Measurements from ENCODE around the gene GPR83. TPM values are rescaled to one million over a fixed set of nuclear protein-coding genes. Genes with fewer than 3 reads are reported as not detected.
A peak's percentile ranks its signal among the peaks of the same experiment; 100 is the strongest.

Gene GPR83
- polyA plus RNA-seq (2011; rRNA removed), result 0.09 TPM in 2 replicates
- polyA plus RNA-seq (2012; cell fraction: cytosol; rRNA removed), result 0.03 and 0.04 TPM in 2 replicates
- 0.23 and 0.24 TPM in 2 replicates for polyA plus RNA-seq (2012; cell fraction: nucleus; rRNA removed)
- polyA plus RNA-seq (2017; fragmentation: RNase III; extraction: RNeasy Plus Mini Kit Qiagen cat#74134 plus additional on column Dnase treatment), result 0.03 to 0.07 TPM (median 0.06 TPM) in 3 replicates
- polyA minus RNA-seq (2011; rRNA and poly(A)+ RNA removed), result 0.15 and 0.25 TPM in 2 replicates

DNA sequence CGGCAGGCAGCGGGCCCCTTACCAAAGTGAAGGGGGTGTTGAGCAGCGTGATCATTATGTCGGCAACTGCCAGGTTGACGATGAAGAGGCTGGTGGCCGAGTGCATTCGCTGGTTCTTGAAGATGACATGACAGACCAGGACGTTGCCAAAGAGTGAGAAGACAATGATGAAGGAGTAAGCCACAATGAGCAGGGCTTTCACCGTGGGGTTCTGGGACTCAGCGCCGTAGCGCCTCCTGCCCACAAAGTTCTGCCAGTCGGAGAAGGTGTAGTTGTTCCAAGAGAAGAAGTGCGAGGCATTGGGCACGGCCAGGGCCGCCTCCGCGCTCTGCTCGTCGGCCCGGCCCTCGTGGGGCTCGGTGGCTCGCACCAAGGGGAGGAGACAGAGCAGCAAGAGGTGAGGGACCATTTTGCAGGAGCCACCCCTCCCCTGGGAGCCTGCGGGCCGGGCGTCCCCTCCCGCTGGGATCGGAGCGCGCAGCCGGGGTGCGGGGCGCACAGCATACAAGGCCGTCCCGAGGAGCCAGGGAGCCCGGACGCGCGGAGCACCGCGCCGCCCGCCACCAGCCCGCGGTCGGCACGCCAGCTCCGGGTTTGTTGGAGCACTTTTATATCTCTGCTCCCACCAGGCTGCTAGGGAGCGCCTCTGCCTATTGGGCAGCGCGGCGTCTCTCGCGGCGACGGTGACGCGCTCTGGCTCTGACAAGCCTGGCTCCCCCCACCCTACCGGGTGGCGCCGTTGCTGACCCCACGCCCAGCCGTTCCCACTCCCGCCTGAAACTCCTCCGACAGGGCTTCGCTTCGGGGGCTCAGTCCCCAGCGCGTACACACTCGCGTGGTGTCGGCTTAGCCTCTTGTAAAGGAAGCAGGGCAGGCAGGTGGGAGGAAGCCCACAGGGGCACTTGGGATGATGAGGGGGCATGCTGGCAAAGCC is at the start of gene GPR83:
Gene GPR83 (minus strand): TSS at position 581 of the 934 bp plus-strand sequence. CDS start 172 bp downstream, at position 409.
- 49% methylated on average over 15 of the region's 73 CpGs for WGBS (ENCODE audit: missing lambda C conversion rate)
- peak within 1 kb of the TSS; percentile 93 for H3K4me2 ChIP-seq

DNA sequence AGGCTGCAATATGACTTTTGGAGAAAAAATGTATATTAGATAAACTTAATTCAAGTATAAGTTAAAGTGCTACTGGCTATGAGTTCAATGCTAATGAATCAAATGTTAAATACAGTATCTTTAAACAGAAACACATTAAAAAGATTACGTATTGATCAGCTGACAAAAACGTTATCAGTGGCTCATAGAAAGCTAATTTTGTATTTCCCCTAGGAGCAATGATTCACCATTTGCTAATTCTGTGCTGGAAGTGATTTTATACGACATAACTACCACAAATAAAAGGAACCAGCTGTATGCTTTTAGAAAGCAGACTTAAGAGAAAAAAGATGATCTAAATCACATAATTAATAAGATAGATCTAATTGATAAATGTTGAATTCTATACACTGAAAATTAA is 48.8 kb upstream of the GPR83 start:
- DNase-seq (ENCODE audit: low read depth in 1 of 2, low spot score in 1 of 2) (no peak), FAIRE-seq (no peak), ATAC-seq (no peak)
- H3K27ac ChIP-seq, result peak overlapping the region in 1 of 2 experiments; percentile 66; a peak in 3 of 6 replicates
- H3K9me3 ChIP-seq, result no peaks in the 10 kb centered on the region
- CTCF ChIA-PET, result no interaction called here
- H3K4me1 ChIP-seq, result peaks cover 21% of the 10 kb centered on the region
- H3K4me3 ChIP-seq, result no peak overlapping the region
- H3K4me2 ChIP-seq, result peak overlapping the region; percentile 74
- TF ChIP-seq NPAS2 (CRISPR knock-in tag; IDR thresholded peaks at IDR 0.05; ENCODE audit: borderline replicate concordance) (no peak), ZSCAN20 (CRISPR knock-in tag; IDR thresholded peaks at IDR 0.05) (no peak), CEBPB (IDR thresholded peaks at IDR 0.05) (no peak), CHD2 (IDR thresholded peaks at IDR 0.05; ENCODE audit: low read length, partially characterized antibody) (no peak), ZC3H11A (IDR thresholded peaks at IDR 0.05) (no peak)
- TF ChIP-seq, protein P1, sequence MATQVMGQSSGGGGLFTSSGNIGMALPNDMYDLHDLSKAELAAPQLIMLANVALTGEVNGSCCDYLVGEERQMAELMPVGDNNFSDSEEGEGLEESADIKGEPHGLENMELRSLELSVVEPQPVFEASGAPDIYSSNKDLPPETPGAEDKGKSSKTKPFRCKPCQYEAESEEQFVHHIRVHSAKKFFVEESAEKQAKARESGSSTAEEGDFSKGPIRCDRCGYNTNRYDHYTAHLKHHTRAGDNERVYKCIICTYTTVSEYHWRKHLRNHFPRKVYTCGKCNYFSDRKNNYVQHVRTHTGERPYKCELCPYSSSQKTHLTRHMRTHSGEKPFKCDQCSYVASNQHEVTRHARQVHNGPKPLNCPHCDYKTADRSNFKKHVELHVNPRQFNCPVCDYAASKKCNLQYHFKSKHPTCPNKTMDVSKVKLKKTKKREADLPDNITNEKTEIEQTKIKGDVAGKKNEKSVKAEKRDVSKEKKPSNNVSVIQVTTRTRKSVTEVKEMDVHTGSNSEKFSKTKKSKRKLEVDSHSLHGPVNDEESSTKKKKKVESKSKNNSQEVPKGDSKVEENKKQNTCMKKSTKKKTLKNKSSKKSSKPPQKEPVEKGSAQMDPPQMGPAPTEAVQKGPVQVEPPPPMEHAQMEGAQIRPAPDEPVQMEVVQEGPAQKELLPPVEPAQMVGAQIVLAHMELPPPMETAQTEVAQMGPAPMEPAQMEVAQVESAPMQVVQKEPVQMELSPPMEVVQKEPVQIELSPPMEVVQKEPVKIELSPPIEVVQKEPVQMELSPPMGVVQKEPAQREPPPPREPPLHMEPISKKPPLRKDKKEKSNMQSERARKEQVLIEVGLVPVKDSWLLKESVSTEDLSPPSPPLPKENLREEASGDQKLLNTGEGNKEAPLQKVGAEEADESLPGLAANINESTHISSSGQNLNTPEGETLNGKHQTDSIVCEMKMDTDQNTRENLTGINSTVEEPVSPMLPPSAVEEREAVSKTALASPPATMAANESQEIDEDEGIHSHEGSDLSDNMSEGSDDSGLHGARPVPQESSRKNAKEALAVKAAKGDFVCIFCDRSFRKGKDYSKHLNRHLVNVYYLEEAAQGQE (IDR thresholded peaks at IDR 0.05), result no peak
- WGBS (ENCODE audit: missing lambda C conversion rate), result 16% methylated on average over 3 of the region's 3 CpGs
- POLR2A ChIA-PET, result no interaction called here

More for the DNA sequence above, at the start of gene GPR83:
- H3K4me1 ChIP-seq, result no peaks in the 10 kb centered on the region
- ChIA-PET CTCF (interaction anchor here (0.7 to 0.9 kb wide), 2 partner anchors 16 to 506 kb away, joined by 3 read pairs; no protein-coding TSS in a partner anchor), POLR2A (no interaction called here)
- H3K9me3 ChIP-seq, result no peaks in the 10 kb centered on the region
- H3K4me3 ChIP-seq, result peak within 1 kb of the TSS; percentile 38
- no peak for TF ChIP-seq SMC3 (IDR thresholded peaks at IDR 0.05)
- TF ChIP-seq HOXB5 (CRISPR knock-in tag; IDR thresholded peaks at IDR 0.05), result no peak
- no peak for TF ChIP-seq MAZ (IDR thresholded peaks at IDR 0.05; ENCODE audit: borderline replicate concordance, low read depth, low read length)
- H3K27ac ChIP-seq, result peak within 1 kb of the TSS in 1 of 2 experiments; percentile 46; a peak in 2 of 6 replicates
- FAIRE-seq (no peak), DNase-seq (ENCODE audit: low read depth in 1 of 2, low spot score in 1 of 2) (peak in 1 of 2 experiments; percentile 9), ATAC-seq (peak; percentile 57 to 73)

DNA sequence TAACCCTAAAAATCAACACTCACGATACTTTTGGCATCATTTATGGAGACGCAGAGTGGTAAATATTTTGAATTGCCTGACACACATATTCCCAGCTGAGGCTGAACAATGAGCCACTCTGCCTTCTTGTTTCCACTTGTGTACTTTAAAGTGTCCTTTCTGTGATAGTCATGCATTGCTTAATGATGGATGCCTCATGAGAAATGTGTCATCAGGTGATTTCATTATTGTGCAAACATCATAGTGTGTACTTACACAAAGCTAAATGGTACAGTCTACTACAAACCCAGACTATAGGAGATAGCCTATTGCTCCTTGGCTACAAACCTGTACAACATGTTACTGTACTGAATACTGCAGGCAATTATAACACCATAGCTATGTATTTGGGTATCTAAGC is 48.2 kb upstream of the GPR83 start:
- WGBS (ENCODE audit: missing lambda C conversion rate), result 2% methylated on average over 2 of the region's 2 CpGs
- H3K4me2 ChIP-seq, result peak overlapping the region; percentile 74
- no peak for TF ChIP-seq SMC3 (IDR thresholded peaks at IDR 0.05)
- no peak for TF ChIP-seq RFX5 (IDR thresholded peaks at IDR 0.05)
- TF ChIP-seq CEBPB (IDR thresholded peaks at IDR 0.05), result peak; percentile 93 to 95
- TF ChIP-seq, protein P2, sequence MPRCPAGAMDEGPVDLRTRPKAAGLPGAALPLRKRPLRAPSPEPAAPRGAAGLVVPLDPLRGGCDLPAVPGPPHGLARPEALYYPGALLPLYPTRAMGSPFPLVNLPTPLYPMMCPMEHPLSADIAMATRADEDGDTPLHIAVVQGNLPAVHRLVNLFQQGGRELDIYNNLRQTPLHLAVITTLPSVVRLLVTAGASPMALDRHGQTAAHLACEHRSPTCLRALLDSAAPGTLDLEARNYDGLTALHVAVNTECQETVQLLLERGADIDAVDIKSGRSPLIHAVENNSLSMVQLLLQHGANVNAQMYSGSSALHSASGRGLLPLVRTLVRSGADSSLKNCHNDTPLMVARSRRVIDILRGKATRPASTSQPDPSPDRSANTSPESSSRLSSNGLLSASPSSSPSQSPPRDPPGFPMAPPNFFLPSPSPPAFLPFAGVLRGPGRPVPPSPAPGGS (IDR thresholded peaks at IDR 0.05), result peak; percentile 62; the same call in 1 of the 3 replicates
- TF ChIP-seq CHD4 (IDR thresholded peaks at IDR 0.05; ENCODE audit: borderline replicate concordance), result no peak
- TF ChIP-seq EP300 (IDR thresholded peaks at IDR 0.05), result no peak
- no peak for TF ChIP-seq TP53 (CRISPR knock-in tag; IDR thresholded peaks at IDR 0.05)
- no peak for TF ChIP-seq KDM1A (IDR thresholded peaks at IDR 0.05; ENCODE audit: low read depth)
- TF ChIP-seq HOXA7 (CRISPR knock-in tag; IDR thresholded peaks at IDR 0.05), result no peak
- TF ChIP-seq RAD21 (conservative IDR thresholded peaks at IDR 0.05 in 1 of 2, IDR thresholded peaks at IDR 0.05 in 1 of 2), result no peak
- TF ChIP-seq KDM5A (IDR thresholded peaks at IDR 0.05), result no peak
- peak; percentile 69; the same call in 1 of the 2 replicates for TF ChIP-seq GATA3 (IDR thresholded peaks at IDR 0.05; ENCODE audit: borderline replicate concordance)
- no peak for TF ChIP-seq MAZ (IDR thresholded peaks at IDR 0.05; ENCODE audit: borderline replicate concordance, low read depth, low read length)
- TF ChIP-seq ZC3H11A (IDR thresholded peaks at IDR 0.05), result no peak
- TF ChIP-seq, protein P3, sequence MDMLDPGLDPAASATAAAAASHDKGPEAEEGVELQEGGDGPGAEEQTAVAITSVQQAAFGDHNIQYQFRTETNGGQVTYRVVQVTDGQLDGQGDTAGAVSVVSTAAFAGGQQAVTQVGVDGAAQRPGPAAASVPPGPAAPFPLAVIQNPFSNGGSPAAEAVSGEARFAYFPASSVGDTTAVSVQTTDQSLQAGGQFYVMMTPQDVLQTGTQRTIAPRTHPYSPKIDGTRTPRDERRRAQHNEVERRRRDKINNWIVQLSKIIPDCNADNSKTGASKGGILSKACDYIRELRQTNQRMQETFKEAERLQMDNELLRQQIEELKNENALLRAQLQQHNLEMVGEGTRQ (IDR thresholded peaks at IDR 0.05), result no peak
- TF ChIP-seq JUNB (IDR thresholded peaks at IDR 0.05), result peak; percentile 83
- no peak for TF ChIP-seq NPAS2 (CRISPR knock-in tag; IDR thresholded peaks at IDR 0.05; ENCODE audit: borderline replicate concordance)
- TF ChIP-seq HOXB5 (CRISPR knock-in tag; IDR thresholded peaks at IDR 0.05), result no peak
- peak; percentile 34 to 78; a peak in 1 of 5 replicates for TF ChIP-seq JUN (IDR thresholded peaks at IDR 0.05)
- TF ChIP-seq, protein P4, sequence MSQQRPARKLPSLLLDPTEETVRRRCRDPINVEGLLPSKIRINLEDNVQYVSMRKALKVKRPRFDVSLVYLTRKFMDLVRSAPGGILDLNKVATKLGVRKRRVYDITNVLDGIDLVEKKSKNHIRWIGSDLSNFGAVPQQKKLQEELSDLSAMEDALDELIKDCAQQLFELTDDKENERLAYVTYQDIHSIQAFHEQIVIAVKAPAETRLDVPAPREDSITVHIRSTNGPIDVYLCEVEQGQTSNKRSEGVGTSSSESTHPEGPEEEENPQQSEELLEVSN (IDR thresholded peaks at IDR 0.05; ENCODE audit: borderline replicate concordance, low read depth), result no peak

More for the DNA sequence above, 48.2 kb upstream of the GPR83 start:
- Histone ChIP-seq H3K9me3 (no peaks in the 10 kb centered on the region), H3K27ac (peak overlapping the region; percentile 45 to 72; a peak in 3 of 6 replicates), H3K4me3 (no peak overlapping the region), H3K4me1 (peaks cover 21% of the 10 kb centered on the region)
- ATAC-seq, result peak; percentile 98 to 100
- peak; percentile 92 for FAIRE-seq
- DNase-seq (ENCODE audit: low read depth in 1 of 2, low spot score in 1 of 2), result peak; percentile 13 to 80
- ChIA-PET CTCF (interaction anchor here (0.7 to 0.9 kb wide), 2 partner anchors 32 to 266 kb away, joined by 3 read pairs; no protein-coding TSS in a partner anchor), POLR2A (no interaction called here)

All from A549 (cell line).